Measurements from ENCODE around the gene LGALS9C. TPM values are rescaled to one million over a fixed set of nuclear protein-coding genes. Genes with fewer than 3 reads are reported as not detected.
"Not testable (repeated sequence)": the region's sequence is repeated elsewhere in the genome, so short reads cannot be mapped to it uniquely, and the experiment has no call there.

The LGALS9C gene
- total RNA-seq, 1 donor from 2014 or later: 1.2 TPM

DNA sequence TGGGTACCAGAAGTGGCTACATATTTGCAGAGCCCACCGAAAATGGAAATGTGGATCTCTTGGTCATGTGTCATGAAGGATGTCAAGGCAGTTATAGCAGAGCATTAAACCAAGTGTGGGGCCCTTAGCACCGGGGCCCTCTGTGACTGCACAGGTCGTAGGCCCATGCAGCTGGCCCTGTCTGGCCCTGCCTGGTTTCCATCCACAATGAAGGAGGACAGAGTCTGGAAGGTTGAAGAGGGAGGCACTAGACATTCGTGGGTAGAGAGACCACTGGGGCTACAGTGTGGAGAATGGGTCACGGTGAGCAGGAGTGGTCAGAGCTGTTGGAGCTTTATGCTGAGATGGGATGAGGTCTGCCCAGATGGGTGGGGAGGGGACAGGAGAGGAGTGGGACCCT lies 9.6 kb upstream of the LGALS9C start:
- H3K36me3 ChIP-seq; H3K4me1 ChIP-seq; H3K9me3 ChIP-seq; H3K4me3 ChIP-seq; H3K27ac ChIP-seq; H3K27me3 ChIP-seq; intact Hi-C loops (cut with DNase I): not testable (repeated sequence)
- peak; percentile 31 to 80 for DNase-seq (ENCODE audit: extremely low spot score in 2 of 2)

DNA sequence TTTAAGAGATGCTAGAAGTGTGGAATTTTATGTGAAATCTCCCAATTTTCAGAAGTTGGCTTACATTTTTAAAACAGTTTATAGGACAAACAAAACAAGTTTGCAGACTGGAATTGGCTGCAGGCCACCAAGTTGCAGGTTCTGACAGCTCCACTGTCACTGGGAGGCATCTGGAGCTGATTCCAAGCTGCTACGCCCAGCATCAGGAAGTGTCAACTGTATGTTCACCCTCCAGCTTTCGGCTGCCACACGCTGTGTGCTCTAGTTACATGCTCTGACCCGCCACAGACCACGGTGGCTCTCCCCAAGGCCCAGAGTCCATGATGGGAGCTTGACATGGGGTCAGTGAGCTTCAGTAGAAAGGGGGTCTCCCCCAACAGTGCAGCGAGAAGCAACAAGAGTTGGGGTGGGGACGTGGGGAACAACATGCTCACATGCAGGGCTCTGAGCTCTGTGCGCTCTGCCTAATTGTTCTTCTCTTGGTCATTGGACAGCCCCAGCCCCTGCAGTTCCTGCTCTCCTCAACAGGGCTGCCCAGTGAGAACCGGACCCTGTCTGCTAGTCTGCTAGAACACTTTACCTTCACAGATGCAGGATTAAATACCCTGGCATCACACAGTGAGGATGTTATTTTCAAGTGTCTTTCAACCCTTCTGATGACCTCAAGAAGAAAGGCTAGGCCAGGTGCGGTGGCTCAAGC lies 8.0 kb upstream of the LGALS9C start:
- H3K27me3 ChIP-seq; H3K4me1 ChIP-seq; H3K36me3 ChIP-seq; H3K27ac ChIP-seq; H3K4me3 ChIP-seq; intact Hi-C loops (cut with DNase I); H3K9me3 ChIP-seq: not testable (repeated sequence)
- DNase-seq (ENCODE audit: extremely low spot score in 2 of 2): peak; percentile 69 to 88

DNA sequence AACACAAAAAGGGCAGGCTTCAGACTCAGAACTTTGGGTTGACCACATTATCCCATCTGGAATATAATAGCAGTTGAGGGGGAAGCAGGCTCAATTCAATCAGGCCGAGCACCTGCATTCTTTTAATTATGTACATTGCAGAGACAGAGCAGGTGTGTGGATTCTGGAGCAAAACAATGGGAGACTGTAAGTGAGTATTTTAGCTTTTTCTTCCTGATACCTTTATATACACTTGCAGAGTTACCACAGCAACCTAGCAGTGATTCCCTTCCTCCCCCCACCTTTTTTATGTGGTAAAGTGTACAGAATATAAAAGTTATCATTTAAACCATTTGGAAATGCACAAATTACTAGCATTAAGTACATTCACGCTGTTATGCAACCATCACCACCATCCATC lies 6.8 kb upstream of the LGALS9C start:
- H3K9me3 ChIP-seq; H3K36me3 ChIP-seq; H3K27me3 ChIP-seq; H3K27ac ChIP-seq; DNase-seq (ENCODE audit: extremely low spot score in 2 of 2); H3K4me1 ChIP-seq; intact Hi-C loops (cut with DNase I); H3K4me3 ChIP-seq: not testable (repeated sequence)

DNA sequence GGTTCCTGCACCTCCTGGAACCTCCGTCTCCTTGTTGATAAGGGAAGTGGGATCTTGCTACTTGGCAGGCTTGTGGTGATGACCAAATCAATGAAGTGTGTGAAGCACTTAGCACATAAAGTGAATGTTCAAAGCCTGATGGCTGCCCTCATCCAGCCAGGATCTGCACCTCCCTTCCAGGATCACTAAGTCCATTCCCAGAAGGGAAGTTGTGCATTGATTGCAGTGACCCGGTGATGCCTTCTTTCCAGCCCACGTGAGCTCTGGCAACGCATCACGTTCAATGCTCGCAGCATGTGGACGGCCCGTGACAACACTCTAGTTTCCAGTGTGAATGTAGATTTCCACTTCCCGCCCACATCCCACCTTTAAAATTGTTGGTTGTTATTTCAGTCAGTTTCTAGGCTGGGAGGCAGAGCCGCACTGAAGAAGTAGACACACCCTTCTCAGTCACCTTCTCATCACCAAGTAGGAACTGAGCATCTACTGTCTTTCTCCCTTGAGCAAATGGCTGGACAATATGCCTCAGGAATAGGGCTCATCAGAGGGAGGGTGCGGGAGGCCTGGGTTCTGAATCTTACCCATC lies 6.2 kb upstream of the LGALS9C start:
- H3K27ac ChIP-seq; H3K4me1 ChIP-seq; H3K4me3 ChIP-seq; H3K9me3 ChIP-seq; intact Hi-C loops (cut with DNase I); DNase-seq (ENCODE audit: extremely low spot score in 2 of 2); H3K27me3 ChIP-seq; H3K36me3 ChIP-seq: not testable (repeated sequence)

DNA sequence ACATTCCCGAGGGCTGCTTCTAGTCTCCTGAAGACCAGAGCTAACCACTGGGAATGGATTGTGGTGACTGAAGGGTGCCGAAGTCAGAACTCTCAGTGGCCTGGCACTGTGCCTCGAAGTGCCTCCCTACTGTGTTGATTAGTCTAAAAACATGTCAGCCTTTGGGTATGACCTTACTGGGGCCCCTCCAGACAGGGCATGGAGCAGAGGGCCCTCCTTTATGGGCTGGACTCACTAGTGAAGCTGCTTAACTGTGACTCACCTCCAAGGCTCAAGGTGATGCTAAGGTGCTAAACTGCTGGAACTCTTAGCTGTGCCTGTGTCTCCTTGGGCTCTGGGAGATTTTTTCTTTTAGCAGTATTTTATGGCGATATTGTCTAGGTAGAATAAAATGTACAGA lies 2.6 kb upstream of the LGALS9C start:
- H3K4me3 ChIP-seq; H3K4me1 ChIP-seq; H3K27ac ChIP-seq; H3K9me3 ChIP-seq; intact Hi-C loops (cut with DNase I); H3K36me3 ChIP-seq; H3K27me3 ChIP-seq; DNase-seq (ENCODE audit: extremely low spot score in 2 of 2): not testable (repeated sequence)

DNA sequence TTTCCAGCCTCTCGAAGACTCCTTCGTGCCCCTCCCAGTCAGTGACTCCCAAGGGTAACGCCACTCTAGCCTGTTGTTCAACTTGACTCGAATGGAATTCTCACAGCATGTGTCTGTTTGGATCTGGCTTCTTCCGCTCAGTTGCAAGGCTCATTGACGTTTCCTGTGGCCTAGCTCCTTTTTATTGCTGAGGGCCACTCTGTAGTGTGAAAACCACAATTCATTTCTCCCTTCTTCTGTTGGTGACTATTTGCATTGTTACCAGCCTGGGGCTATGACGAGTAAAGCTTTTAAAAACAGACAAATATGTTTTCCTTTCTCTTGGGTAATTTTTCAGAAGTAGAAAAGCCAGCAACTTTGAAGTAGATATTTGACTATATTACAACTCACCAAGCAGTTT lies 1.8 kb upstream of the LGALS9C start:
- intact Hi-C loops (cut with DNase I); H3K27ac ChIP-seq; H3K27me3 ChIP-seq; H3K36me3 ChIP-seq; H3K9me3 ChIP-seq; H3K4me1 ChIP-seq; H3K4me3 ChIP-seq; DNase-seq (ENCODE audit: extremely low spot score in 2 of 2): not testable (repeated sequence)

DNA sequence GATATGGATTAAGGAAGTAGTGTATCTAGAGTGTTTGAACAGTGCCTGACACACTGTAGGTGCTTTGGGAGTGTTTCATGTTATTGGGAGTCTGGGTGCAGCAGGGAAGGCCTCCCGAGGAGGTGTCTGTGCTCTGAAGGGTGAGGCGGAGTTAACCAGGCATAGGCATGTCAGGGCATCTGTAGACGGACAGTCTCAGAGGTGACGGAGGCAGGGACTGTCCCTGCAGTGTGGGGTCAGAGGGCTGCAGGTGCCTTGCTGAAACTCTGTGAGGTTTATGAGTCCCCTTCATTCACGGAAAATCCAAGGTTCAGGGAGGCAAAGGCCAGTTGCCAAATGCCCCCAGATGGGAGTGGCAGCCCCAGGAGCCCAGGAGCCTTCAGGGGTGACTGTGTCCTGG lies 778 bp downstream of the LGALS9C start:
- H3K36me3 ChIP-seq; H3K4me3 ChIP-seq; H3K4me1 ChIP-seq; H3K9me3 ChIP-seq; DNase-seq (ENCODE audit: extremely low spot score in 2 of 2); intact Hi-C loops (cut with DNase I); H3K27ac ChIP-seq; H3K27me3 ChIP-seq: not testable (repeated sequence)

DNA sequence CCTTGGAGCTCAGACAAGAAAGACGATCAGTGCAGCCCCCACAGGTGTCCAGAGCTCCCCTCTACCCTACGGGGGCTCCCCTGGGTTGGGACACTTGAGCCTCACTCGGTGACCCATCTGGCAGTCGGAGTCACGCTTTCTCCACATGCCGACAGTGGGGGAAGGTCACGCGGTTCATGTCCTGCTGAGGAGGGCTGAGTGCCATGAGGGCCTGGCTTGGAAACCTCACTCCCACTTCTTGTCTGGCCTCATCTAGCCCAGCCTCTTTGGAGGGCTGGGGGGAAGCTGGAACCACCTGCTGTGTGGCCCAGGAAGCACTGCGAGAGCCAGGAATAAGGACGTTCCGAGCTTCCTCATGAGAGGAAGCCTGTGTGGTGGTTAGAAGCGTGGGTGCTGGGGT lies 1.8 kb downstream of the LGALS9C start:
- DNase-seq (ENCODE audit: extremely low spot score in 2 of 2); H3K36me3 ChIP-seq; H3K27me3 ChIP-seq; H3K4me1 ChIP-seq; H3K27ac ChIP-seq; H3K9me3 ChIP-seq; intact Hi-C loops (cut with DNase I); H3K4me3 ChIP-seq: not testable (repeated sequence)

DNA sequence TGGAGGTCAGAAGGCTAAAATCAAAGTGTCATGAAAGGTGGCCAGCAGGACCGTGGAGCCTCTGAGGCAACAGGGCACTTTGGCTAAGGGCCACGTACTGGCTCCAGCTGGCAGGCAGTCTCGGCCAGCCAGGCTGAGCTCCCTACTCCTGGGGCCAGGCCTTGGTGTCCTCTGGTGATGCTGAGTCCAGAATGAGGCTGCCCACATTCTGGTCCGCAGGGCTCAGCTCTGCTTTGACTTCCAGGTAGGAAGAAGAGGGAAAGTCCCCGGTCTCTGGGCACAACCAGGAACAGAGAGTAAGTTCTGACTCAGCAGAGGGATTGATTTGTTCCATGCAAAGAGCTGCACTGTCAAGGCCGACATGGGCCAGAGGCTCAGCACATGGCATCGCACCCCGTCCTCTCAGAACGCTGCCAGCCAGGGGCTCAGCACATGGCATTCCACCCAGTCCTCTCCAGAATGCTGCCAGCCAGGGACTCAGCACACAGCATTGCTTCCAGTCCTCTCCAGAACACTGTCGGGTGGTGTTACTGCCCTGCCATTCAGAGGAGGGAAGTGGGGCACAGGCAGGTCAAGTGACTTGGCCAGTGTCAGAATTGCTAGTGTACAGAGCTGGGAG lies 2.5 kb downstream of the LGALS9C start:
- H3K4me3 ChIP-seq; intact Hi-C loops (cut with DNase I); H3K4me1 ChIP-seq; H3K36me3 ChIP-seq; H3K9me3 ChIP-seq; DNase-seq (ENCODE audit: extremely low spot score in 2 of 2); H3K27ac ChIP-seq; H3K27me3 ChIP-seq: not testable (repeated sequence)

DNA sequence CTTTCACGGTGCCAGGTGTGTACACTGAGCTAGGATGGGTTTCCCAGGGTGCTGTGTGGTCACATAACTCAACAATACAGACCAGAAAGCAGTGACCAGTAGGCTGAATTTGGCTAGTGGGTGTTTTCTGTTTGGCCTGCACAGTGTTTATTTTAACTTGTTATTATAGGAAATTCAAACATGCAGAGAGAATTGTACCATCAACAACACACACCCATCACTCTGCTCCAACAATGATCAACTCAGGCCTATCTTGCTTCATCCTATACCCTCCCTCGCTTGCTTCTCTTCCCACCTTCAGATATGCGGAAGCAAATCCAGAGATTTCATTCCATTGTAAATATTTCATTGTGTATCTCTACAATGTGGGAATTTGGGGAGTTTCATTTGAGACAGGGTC lies 5.2 kb downstream of the LGALS9C start:
- H3K27me3 ChIP-seq; H3K27ac ChIP-seq; H3K9me3 ChIP-seq; H3K4me3 ChIP-seq; DNase-seq (ENCODE audit: extremely low spot score in 2 of 2); intact Hi-C loops (cut with DNase I); H3K4me1 ChIP-seq; H3K36me3 ChIP-seq: not testable (repeated sequence)

DNA sequence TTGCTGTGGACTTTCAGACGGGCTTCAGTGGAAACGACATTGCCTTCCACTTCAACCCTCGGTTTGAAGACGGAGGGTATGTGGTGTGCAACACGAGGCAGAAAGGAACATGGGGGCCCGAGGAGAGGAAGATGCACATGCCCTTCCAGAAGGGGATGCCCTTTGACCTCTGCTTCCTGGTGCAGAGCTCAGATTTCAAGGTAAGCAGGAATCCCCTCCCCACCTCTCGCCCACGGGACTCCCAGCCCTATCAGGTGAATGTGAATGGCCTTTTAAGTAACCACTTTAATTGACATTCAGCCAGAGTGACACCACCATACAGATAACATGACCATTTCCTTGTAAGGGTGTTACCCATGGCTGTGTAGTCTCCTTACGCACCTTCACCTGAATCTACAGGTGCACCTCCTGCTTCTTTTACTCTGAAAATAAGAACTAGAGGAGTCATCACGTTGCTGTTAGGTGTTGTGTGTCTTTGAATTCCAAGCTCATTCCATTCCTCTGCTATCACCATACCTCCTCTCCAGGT lies 9.4 kb downstream of the LGALS9C start:
- H3K4me3 ChIP-seq; H3K9me3 ChIP-seq; H3K4me1 ChIP-seq; H3K27me3 ChIP-seq; H3K27ac ChIP-seq; intact Hi-C loops (cut with DNase I); DNase-seq (ENCODE audit: extremely low spot score in 2 of 2); H3K36me3 ChIP-seq: not testable (repeated sequence)

DNA sequence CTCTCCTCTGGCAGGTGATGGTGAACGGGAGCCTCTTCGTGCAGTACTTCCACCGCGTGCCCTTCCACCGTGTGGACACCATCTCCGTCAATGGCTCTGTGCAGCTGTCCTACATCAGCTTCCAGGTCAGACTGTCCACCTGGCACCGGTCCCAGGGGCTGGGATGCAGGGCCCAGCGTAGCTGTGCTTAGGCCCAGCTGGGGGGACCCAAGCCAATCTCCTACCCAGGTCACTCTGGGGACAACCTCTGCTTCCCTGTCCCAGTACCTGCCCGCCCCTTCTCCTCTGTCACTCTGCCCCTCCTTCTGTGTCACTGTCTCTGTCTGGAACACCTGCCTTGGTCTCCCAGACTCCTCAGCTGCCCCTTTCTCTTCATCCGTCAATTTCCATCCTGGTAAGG lies 11.0 kb downstream of the LGALS9C start:
- H3K9me3 ChIP-seq; H3K4me3 ChIP-seq; H3K4me1 ChIP-seq; H3K27me3 ChIP-seq; H3K27ac ChIP-seq; DNase-seq (ENCODE audit: extremely low spot score in 2 of 2); H3K36me3 ChIP-seq; intact Hi-C loops (cut with DNase I): not testable (repeated sequence)

DNA sequence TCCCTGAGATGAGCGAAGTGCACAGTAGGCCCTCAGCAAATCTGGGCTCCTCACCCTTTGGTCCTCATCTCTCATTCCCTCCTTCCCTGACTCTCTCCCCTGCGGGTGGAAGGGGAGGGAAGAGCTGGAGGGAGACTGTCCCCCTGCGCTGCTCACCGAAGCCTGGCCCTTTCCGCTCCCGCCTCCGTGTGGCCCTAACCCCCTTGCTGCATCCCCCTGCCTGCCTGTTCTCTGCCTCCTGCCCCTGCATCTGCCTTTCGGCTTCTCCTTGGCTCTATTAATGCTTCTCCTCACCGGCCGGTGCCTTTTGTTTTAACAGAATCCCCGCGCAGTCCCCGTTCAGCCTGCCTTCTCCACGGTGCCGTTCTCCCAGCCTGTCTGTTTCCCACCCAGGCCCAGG lies 12.0 kb downstream of the LGALS9C start:
- H3K27me3 ChIP-seq; H3K27ac ChIP-seq; intact Hi-C loops (cut with DNase I); H3K9me3 ChIP-seq; H3K4me3 ChIP-seq; DNase-seq (ENCODE audit: extremely low spot score in 2 of 2); H3K4me1 ChIP-seq; H3K36me3 ChIP-seq: not testable (repeated sequence)

DNA sequence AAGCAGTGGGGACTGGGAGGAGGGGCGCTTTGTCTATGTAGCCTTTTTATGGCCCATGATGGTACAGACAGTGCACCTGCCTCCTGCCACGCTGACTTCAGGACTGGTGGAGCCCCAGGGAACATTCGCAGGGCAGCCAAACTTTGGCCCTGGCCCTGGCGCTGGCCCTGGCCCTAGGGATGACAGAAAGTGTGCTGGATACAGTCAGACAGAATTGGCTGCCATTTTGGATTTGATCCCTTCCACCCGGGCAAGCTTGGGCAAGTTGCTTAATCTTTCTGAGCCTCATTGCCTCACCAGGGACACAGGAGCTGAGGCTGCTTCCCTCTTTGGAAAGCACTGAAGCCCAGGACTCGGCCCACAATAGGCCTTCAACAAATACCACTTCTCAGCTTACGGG lies 13.4 kb downstream of the LGALS9C start:
- DNase-seq (ENCODE audit: extremely low spot score in 2 of 2); intact Hi-C loops (cut with DNase I); H3K36me3 ChIP-seq; H3K4me1 ChIP-seq; H3K27me3 ChIP-seq; H3K4me3 ChIP-seq; H3K9me3 ChIP-seq; H3K27ac ChIP-seq: not testable (repeated sequence)

Data from vagina (tissue), 2 donors.